Liver (tissue), 9 donors: ENCODE results near the gene ADAMTS7. TPM values are rescaled to one million over a fixed set of nuclear protein-coding genes. Genes with fewer than 3 reads are reported as not detected.
A peak's percentile ranks its signal among the peaks of the same experiment; 100 is the strongest.
"Not testable (repeated sequence)": the region's sequence is repeated elsewhere in the genome, so short reads cannot be mapped to it uniquely, and the experiment has no call there.

ENCODE experiments used
- DNase-seq: peaks from one replicate; pipeline ENCODE4 v3.0.0-alpha.2; 2017; ENCODE audit warnings: low spot score
- H3K27ac ChIP-seq, 2 donors: one replicate each; pipeline ENCODE4 v1.7.0; 2013; ENCODE audit warnings: inconsistent platforms in 2 of 2, low read length in 2 of 2, control low read depth in 1 of 2, low read depth in 1 of 2, mild to moderate bottlenecking in 1 of 2
- H3K27me3 ChIP-seq, 4 donors: one replicate each; pipeline versions ENCODE4 v1.6.1 to v1.7.0; 2013; ENCODE audit warnings: low read length in 3 of 4, inconsistent platforms in 1 of 4, mild to moderate bottlenecking in 1 of 4, moderate library complexity in 1 of 4; ENCODE audit not compliant: control insufficient read depth in 4 of 4, insufficient read depth in 4 of 4
- H3K36me3 ChIP-seq, 4 donors: one replicate each; pipeline versions ENCODE4 v1.6.1 to v1.7.0; 2013; ENCODE audit warnings: low read length in 3 of 4, mild to moderate bottlenecking in 3 of 4, low read depth in 1 of 4, moderate library complexity in 1 of 4; ENCODE audit not compliant: control insufficient read depth in 4 of 4, insufficient read depth in 3 of 4
- H3K4me1 ChIP-seq, 4 donors: one replicate each; pipeline versions ENCODE4 v1.6.1 to v1.7.0; 2013; ENCODE audit warnings: low read length in 3 of 4, mild to moderate bottlenecking in 3 of 4, moderate library complexity in 1 of 4; ENCODE audit not compliant: control insufficient read depth in 4 of 4, insufficient read depth in 4 of 4
- H3K4me3 ChIP-seq, 3 donors: one replicate each; pipeline versions ENCODE4 v1.6.1 to v1.7.0; 2013; ENCODE audit warnings: low read length in 3 of 3, control low read depth in 1 of 3, low read depth in 1 of 3, mild to moderate bottlenecking in 1 of 3
- H3K9ac ChIP-seq, 2 donors: one replicate each; pipeline ENCODE4 v1.7.0; 2013; ENCODE audit warnings: low read length in 2 of 2, mild to moderate bottlenecking in 2 of 2, moderate library complexity in 2 of 2, control low read depth in 1 of 2, low read depth in 1 of 2
- H3K9me3 ChIP-seq, 4 donors: one replicate each; pipeline versions ENCODE4 v1.6.1 to v1.7.0; 2013; ENCODE audit warnings: low read length in 3 of 4; ENCODE audit not compliant: control insufficient read depth in 4 of 4
- CTCF ChIP-seq: fragments of 150-350 bp; IDR thresholded peaks from 2 replicates; pipeline ENCODE4 v1.5.1; 2017; ENCODE audit warnings: improper control_type of control experiment, low read depth, low read length; ENCODE audit not compliant: missing input control
- FOXA1 ChIP-seq: IDR thresholded peaks from 2 replicates; pipeline ENCODE4 v1.6.1; 2016; ENCODE audit warnings: antibody characterized with exemption
- FOXA2 ChIP-seq: IDR thresholded peaks from 2 replicates; pipeline ENCODE4 v1.6.1; 2016; ENCODE audit warnings: antibody characterized with exemption
- GABPA ChIP-seq, 2 donors: IDR thresholded peaks in 1 of 2; conservative IDR thresholded peaks in 1 of 2; 2 replicates each; pipeline ENCODE4 v1.6.1; 2016; ENCODE audit warnings: antibody characterized with exemption in 2 of 2, mild to moderate bottlenecking in 1 of 2, moderate library complexity in 1 of 2
- HNF4G ChIP-seq: IDR thresholded peaks from 2 replicates; pipeline ENCODE4 v1.6.1; 2016; ENCODE audit warnings: antibody characterized with exemption
- JUND ChIP-seq, 2 donors: IDR thresholded peaks; 2 replicates each; pipeline ENCODE4 v1.6.1; 2016; ENCODE audit warnings: antibody characterized with exemption in 2 of 2
- MAX ChIP-seq: IDR thresholded peaks from 2 replicates; pipeline ENCODE4 v1.6.1; 2016; ENCODE audit warnings: antibody characterized with exemption
- NR2F2 ChIP-seq: IDR thresholded peaks from 2 replicates; pipeline ENCODE4 v1.6.1; 2016; ENCODE audit warnings: antibody characterized with exemption
- RAD21 ChIP-seq, 2 donors: IDR thresholded peaks; 2 replicates each; pipeline ENCODE4 v1.6.1; 2016; ENCODE audit warnings: antibody characterized with exemption in 2 of 2, mild to moderate bottlenecking in 2 of 2
- RXRA ChIP-seq, 2 donors: IDR thresholded peaks; 2 replicates each; pipeline ENCODE4 v1.6.1; 2017 to 2018; ENCODE audit warnings: antibody characterized with exemption in 2 of 2, mild to moderate bottlenecking in 1 of 2
- SP1 ChIP-seq: IDR thresholded peaks from 2 replicates; pipeline ENCODE4 v1.6.1; 2018; ENCODE audit warnings: antibody characterized with exemption, mild to moderate bottlenecking
- TAF1 ChIP-seq: conservative IDR thresholded peaks from 2 replicates; pipeline ENCODE4 v1.6.1; 2016; ENCODE audit warnings: antibody characterized with exemption, mild to moderate bottlenecking
- YY1 ChIP-seq: IDR thresholded peaks from 2 replicates; pipeline ENCODE4 v1.6.1; 2016; ENCODE audit warnings: antibody characterized with exemption, mild to moderate bottlenecking
- ZBTB33 ChIP-seq: IDR thresholded peaks from 2 replicates; pipeline ENCODE4 v1.6.1; 2016; ENCODE audit warnings: antibody characterized with exemption
- WGBS: extraction: QIAGEN DNeasy Blood & Tissue Kit; methylation state at CpG from one replicate; pipeline ENCODE4 v1.1.7; 2013; 5-methylcytosine and 5-hydroxymethylcytosine counted together
- polyA plus RNA-seq, 2 donors: library from polyadenylated mRNA; stranded (reverse) in 1 of 2; unstranded in 1 of 2; fragments of 200-250 nt in 1 of 2; fragments of >200 nt in 1 of 2; fragmentation: Nextera tagmentation in 1 of 2; extraction: Ambion mirVana in 1 of 2; gene quantifications; one replicate each; pipeline versions ENCODE4 v1.2.1 to v1.2.3, GENCODE V29; 2013 to 2015
- total RNA-seq, 2 donors: library from RNA; depleted of rRNA; stranded (reverse); fragments of >200 nt; gene quantifications; one replicate each; pipeline ENCODE4 v1.2.3, GENCODE V29; 2014
- donor health status: healthy.
- donor health status: healthy.
- donor health status: healthy.
- donor health status: healthy.
- donor health status: healthy.

ADAMTS7 gene
- total and polyA plus RNA-seq, 4 donors: 0.13 to 2.4 (median 1.3) TPM

GRCh38 chr15:78751602-78751979 lies 59.7 kb downstream of the ADAMTS7 start (continued):
- TF ChIP-seq MAX (no peak), JUND (IDR thresholded peaks at IDR 0.05) (no peak), FOXA2 (no peak)

- H3K27me3 ChIP-seq, H3K36me3 ChIP-seq, H3K27ac ChIP-seq, H3K9me3 ChIP-seq, H3K4me3 ChIP-seq, H3K9ac ChIP-seq: not testable (repeated sequence)
- H3K4me1 ChIP-seq: peaks cover 0 to 14% (median 1%) of the 10 kb centered on the region in 4 donors
- peak; percentile 59 for TF ChIP-seq SP1
- TF ChIP-seq RAD21 (IDR thresholded peaks at IDR 0.05): peak; percentile 75 to 94
- TF ChIP-seq CTCF: peak; percentile 77
- DNase-seq: peak; percentile 86
- WGBS: 9% methylated on average over 28 of the region's 28 CpGs
Observed at GRCh38 chr15:78750974-78751601, 60.2 kb downstream of the ADAMTS7 start.

- DNase-seq: no peak
- no peak for TF ChIP-seq HNF4G
- no peak for TF ChIP-seq JUND (IDR thresholded peaks at IDR 0.05)
- no peak for TF ChIP-seq MAX
- TF ChIP-seq NR2F2: no peak
- TF ChIP-seq TAF1: no peak
- TF ChIP-seq ZBTB33: no peak
- TF ChIP-seq YY1: no peak
- TF ChIP-seq RXRA (IDR thresholded peaks at IDR 0.05): no peak
- TF ChIP-seq GABPA (IDR thresholded peaks at IDR 0.05 in 1 of 2, conservative IDR thresholded peaks at IDR 0.05 in 1 of 2): no peak
- TF ChIP-seq FOXA2: no peak
- TF ChIP-seq FOXA1: no peak
- H3K4me1 ChIP-seq: peaks cover 0 to 14% (median 1%) of the 10 kb centered on the region in 4 donors
- no peak overlapping the region for H3K27ac ChIP-seq
- no peak overlapping the region for H3K4me3 ChIP-seq
- H3K9me3 ChIP-seq: no peaks in the 10 kb centered on the region
- no peak overlapping the region for H3K9ac ChIP-seq
- H3K36me3 ChIP-seq: no peaks in the 10 kb centered on the region
- 38% methylated on average over 7 of the region's 7 CpGs for WGBS
- no peaks in the 10 kb centered on the region for H3K27me3 ChIP-seq
Observed at GRCh38 chr15:78750566-78750965, 60.7 kb downstream of the ADAMTS7 start.
